OCI-LY1 (cell line): ENCODE data around the gene AGAP3.

Experiments
- CTCF ChIP-seq: fragments of 200-600 bp; sonication (generic), shearing (Covaris generic); IDR thresholded peaks from 2 replicates; pipeline ENCODE4 v1.5.1; 2017; ENCODE audit warnings: mild to moderate bottlenecking, antibody characterized with exemption, low read length, moderate library complexity, mixed read lengths
- EZH2 ChIP-seq: fragments of 200-600 bp; sonication (generic), shearing (Covaris generic); IDR thresholded peaks from 2 replicates; pipeline ENCODE4 v1.8.0; 2017; ENCODE audit warnings: borderline replicate concordance, mixed run types, mild to moderate bottlenecking, antibody characterized with exemption, low read length, moderate library complexity, mixed read lengths

- TF ChIP-seq CTCF, result no peak
- TF ChIP-seq EZH2, result no peak
Observed at GRCh38 chr7:151061213-151062110, 24.8 kb upstream of the AGAP3 start.
